Small intestine (tissue), 7 donors: Measurements from ENCODE around the gene IRF4. TPM values are rescaled to one million over a fixed set of nuclear protein-coding genes. Genes with fewer than 3 reads are reported as not detected.
"Not testable (repeated sequence)": the region's sequence is repeated elsewhere in the genome, so short reads cannot be mapped to it uniquely, and the experiment has no call there.

Experiments
- DNase-seq, 2 donors: peaks; one replicate each; pipeline versions ENCODE4 v3.0.0 to v3.0.0-alpha.2; 2013
- FAIRE-seq: peaks from 2 replicates; lab custom pipeline; 2012; peaks lifted over from hg19 to GRCh38; lab: Jason Lieb, UNC
- H3K27ac ChIP-seq, 3 donors: one replicate each; pipeline ENCODE4 v1.5.1; 2013; ENCODE audit warnings: low read length in 2 of 3, mild to moderate bottlenecking in 2 of 3, control low read depth in 1 of 3, inconsistent platforms in 1 of 3, low read depth in 1 of 3, moderate library complexity in 1 of 3
- H3K27me3 ChIP-seq, 3 donors: one replicate each; pipeline ENCODE4 v1.6.1; 2013; ENCODE audit warnings: low read length in 3 of 3, inconsistent platforms in 1 of 3; ENCODE audit not compliant: control insufficient read depth in 3 of 3, insufficient read depth in 3 of 3
- H3K36me3 ChIP-seq, 3 donors: one replicate each; pipeline ENCODE4 v1.6.1; 2013; ENCODE audit warnings: low read length in 3 of 3, inconsistent platforms in 1 of 3, low read depth in 1 of 3, mild to moderate bottlenecking in 1 of 3, moderate library complexity in 1 of 3; ENCODE audit not compliant: control insufficient read depth in 3 of 3, insufficient read depth in 2 of 3
- H3K4me1 ChIP-seq, 3 donors: one replicate each; pipeline ENCODE4 v1.6.1; 2013; ENCODE audit warnings: low read length in 2 of 3, inconsistent platforms in 1 of 3, low read depth in 1 of 3, mild to moderate bottlenecking in 1 of 3, moderate library complexity in 1 of 3; ENCODE audit not compliant: control insufficient read depth in 3 of 3, insufficient read depth in 2 of 3
- H3K4me3 ChIP-seq, 3 donors: one replicate each; pipeline ENCODE4 v1.5.1; 2013; ENCODE audit warnings: low read length in 3 of 3, control low read depth in 1 of 3, inconsistent platforms in 1 of 3, low read depth in 1 of 3, mild to moderate bottlenecking in 1 of 3, moderate library complexity in 1 of 3
- H3K9me3 ChIP-seq, 2 donors: one replicate each; pipeline ENCODE4 v1.6.1; 2013; ENCODE audit warnings: low read depth in 1 of 2, low read length in 1 of 2; ENCODE audit not compliant: control insufficient read depth in 2 of 2, insufficient read depth in 1 of 2
- WGBS, 3 donors: extraction: QIAGEN DNeasy Blood & Tissue Kit; methylation state at CpG; one replicate each; pipeline ENCODE4 v1.1.7; 2013; 5-methylcytosine and 5-hydroxymethylcytosine counted together
- polyA plus RNA-seq, 4 donors: library from polyadenylated mRNA; stranded (reverse) in 3 of 4; unstranded in 1 of 4; fragments of 200-250 nt in 3 of 4; fragments of 120-200 nt in 1 of 4; gene quantifications; one replicate each; pipeline versions ENCODE4 v1.2.1 to v1.2.3, GENCODE V29; 2013
- donor health status: healthy with polysubstance abuse.
- donor health status: control.
- donor health status: control.
- donor health status: Bipolar disorder and iron deficiency.
- donor health status: healthy.

The IRF4 gene
- polyA plus RNA-seq, 4 donors = 0.16 to 3.5 (median 1.4) TPM; not detected in 1

DNA sequence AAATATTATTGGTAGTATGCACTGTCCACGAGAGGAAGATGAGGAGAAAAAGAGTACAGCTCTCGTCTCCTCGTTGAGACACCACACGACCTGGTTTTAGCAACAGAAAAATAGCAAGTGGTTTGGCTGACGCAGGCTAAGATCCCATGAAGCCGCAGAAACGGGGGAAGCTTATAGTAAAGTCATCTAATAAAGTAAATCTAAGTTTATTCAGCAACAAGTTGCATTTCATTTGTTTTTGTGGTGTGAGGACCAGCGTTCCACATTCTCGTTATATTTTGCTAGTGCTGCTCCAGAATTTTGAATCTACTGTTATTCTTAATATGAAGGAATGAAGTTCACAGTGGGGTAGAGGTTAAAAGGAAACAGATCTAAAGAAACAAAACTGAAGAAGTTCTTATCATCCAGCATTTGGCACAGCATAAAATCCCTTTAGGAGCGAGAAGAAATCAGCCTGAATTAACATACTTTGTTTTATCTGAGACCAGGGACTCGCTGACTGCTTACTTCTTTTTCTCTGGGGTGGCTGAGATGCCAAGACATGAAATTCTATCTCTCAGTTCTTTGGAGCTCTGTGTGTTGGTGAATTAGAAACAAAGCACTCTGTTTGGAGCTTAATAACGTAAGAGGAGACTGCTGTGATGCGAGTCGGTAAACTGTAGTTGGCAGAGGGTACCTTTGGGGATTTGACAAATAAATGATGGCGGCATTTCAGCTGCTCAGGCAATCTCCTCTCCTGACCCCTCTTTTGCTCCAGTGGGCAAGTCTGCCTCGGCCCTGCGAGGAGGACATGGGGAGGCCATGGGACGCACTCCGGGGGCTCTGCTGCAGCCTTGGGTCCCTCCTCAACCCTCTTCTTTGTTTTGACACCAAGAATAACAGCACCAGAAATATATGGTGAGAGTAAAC is 24.9 kb upstream of the IRF4 start:
- DNase-seq (no peak), FAIRE-seq (no peak)
- 76 to 78% (median 78%) methylated on average over 19 of the region's 19 CpGs for WGBS, 3 donors
- Histone ChIP-seq H3K4me1 (no peaks in the 10 kb centered on the region), H3K27me3 (no peaks in the 10 kb centered on the region), H3K27ac (no peak overlapping the region), H3K9me3 (peaks cover 0 to 16% of the 10 kb centered on the region in 2 donors), H3K36me3 (no peaks in the 10 kb centered on the region), H3K4me3 (no peak overlapping the region)

DNA sequence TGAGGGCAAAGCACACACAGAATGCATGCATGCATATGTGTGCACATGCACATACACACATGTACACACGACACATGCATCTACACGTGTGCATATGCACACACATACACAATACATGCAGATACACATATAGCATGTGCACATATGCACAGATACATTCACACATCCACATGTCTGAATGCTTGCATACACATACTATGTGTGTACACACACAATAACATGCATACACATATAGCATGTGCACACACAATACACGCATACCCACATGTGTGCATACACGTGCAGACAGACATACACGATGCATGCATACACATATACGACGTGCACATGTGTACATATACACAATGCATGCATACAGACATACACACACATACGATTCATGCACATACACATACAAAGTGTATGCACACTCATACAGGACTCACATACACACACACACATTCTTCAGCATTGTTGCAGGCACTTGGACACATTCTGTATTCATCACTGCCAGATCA is 24.2 kb upstream of the IRF4 start:
- Histone ChIP-seq H3K4me3 (no peak overlapping the region), H3K36me3 (no peaks in the 10 kb centered on the region), H3K27me3 (no peaks in the 10 kb centered on the region), H3K27ac (no peak overlapping the region), H3K4me1 (no peaks in the 10 kb centered on the region), H3K9me3 (peaks cover 0 to 16% of the 10 kb centered on the region in 2 donors)
- FAIRE-seq = no peak
- 82 to 89% (median 85%) methylated on average over 8 of the region's 8 CpGs for WGBS, 3 donors
- no peak for DNase-seq

DNA sequence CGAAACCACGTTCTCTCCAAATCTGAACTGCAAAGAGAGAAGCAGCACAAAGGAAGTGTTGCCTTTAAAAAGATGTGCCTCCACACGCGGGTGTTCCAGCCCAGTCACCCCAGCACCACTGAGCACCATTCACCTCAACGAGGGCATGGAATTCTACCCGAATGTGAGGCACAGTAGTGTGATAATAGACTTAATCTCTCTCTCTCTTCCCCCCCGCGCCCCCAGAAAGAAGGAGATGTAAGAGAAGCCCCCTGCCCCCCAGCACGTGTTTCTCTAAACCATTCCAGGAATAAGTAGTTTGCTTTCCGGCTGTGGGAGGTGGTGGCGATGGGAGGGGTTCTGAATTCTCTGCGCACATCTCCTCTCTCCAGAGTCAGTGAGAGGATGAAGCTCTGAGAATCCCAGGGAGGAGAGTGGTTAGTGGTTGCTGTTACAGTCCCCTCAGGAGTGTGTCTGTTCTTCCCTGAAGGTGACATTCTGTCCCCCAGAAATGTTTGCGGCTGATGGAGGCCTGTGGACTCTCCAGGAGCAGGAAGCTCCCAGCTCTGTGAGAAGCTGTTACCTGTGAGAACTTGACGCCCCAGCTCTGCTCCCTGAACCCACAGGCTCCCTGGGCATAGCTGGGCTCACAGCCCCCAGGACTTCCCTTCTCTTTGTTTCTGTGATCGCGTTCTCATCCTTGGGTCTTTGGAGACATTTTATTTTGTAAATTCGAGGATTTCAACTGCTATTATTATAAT is 23.5 kb upstream of the IRF4 start:
- peaks cover 0 to 18% of the 10 kb centered on the region in 2 donors for H3K9me3 ChIP-seq
- WGBS, 3 donors = 77 to 81% (median 78%) methylated on average over 17 of the region's 17 CpGs

DNA sequence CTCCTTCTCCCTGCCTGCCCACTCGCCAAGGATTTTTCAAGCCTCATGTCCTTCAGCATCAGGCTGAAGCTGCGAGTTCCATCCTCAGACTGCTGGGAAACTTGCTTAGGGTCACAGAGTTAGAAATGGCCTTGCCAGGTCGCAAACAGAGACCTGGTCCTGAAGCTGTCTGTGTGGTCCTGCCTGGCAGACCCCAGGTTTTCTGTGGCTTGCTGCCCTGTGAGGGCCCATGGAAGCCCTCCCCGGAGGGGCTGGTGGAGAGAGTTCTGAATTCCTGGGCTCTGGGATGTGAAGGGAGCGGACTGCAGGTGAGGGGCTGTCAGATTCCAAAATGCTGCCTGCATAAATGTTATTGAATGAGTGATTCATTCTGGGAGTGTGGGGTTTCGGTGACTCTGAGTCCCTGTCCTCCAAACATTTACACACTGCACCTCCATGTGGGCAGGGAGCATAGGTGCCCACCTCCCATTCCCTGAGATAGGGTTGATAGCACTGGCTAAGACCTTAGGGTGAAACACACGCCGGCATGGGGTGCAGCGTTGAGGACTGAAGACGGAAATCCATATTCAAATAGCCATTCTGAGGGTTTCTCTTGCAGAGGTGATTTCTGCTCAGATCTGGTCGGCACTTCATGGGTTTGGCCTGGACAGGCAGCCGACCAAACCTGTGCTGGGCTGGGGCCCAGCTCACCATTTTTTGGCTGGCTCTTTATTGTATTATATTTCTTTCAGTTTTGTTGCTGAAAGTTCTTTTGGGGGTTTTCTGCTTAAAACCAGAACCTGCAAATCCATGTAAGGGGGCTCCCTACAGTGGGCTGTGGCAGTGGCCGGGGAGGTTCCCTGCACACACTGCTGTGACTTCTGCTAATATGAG is 21.8 kb upstream of the IRF4 start:
- Histone ChIP-seq H3K27me3 (peaks cover 0 to 6% (median 3%) of the 10 kb centered on the region in 3 donors), H3K36me3 (no peaks in the 10 kb centered on the region), H3K4me1 (no peaks in the 10 kb centered on the region), H3K9me3 (peaks cover 0 to 7% of the 10 kb centered on the region in 2 donors), H3K27ac (no peak overlapping the region), H3K4me3 (no peak overlapping the region)
- 83 to 87% (median 86%) methylated on average over 13 of the region's 13 CpGs for WGBS, 3 donors
- DNase-seq (no peak), FAIRE-seq (no peak)

More for the DNA sequence above, 23.5 kb upstream of the IRF4 start:
- DNase-seq = no peak
- FAIRE-seq = no peak
- H3K27me3 ChIP-seq = peaks cover 0 to under 1% (median 0%) of the 10 kb centered on the region in 3 donors
- no peak overlapping the region for H3K27ac ChIP-seq
- no peaks in the 10 kb centered on the region for H3K4me1 ChIP-seq
- no peak overlapping the region for H3K4me3 ChIP-seq
- H3K36me3 ChIP-seq = no peaks in the 10 kb centered on the region

DNA sequence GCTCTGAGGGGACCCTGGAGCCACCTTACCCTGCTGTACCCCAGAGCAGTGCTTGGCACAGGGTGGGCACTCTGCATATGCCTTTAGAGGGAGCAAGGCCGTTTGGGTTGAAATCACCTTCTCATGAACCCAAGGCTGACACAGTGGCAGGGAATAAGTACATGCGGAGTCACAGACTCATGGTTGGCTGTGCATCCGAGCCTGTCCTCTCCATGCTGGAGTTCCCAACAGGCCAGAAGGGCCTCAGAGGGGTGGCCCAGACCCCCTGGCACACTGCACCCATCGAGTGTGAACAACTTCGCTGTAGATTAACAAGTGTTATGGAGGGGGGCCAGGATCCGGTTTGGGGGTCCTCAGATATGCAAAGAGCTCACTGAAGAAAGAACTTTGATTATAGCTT is 21.0 kb upstream of the IRF4 start:
- peaks cover 0 to 6% (median 3%) of the 10 kb centered on the region in 3 donors for H3K27me3 ChIP-seq
- H3K36me3 ChIP-seq = no peaks in the 10 kb centered on the region
- H3K9me3 ChIP-seq = peaks cover 0 to 7% of the 10 kb centered on the region in 2 donors
- WGBS, 3 donors = 72 to 85% (median 73%) methylated on average over 6 of the region's 6 CpGs
- FAIRE-seq (no peak), DNase-seq (no peak)
- H3K4me1 ChIP-seq = no peaks in the 10 kb centered on the region
- no peak overlapping the region for H3K4me3 ChIP-seq
- no peak overlapping the region for H3K27ac ChIP-seq

DNA sequence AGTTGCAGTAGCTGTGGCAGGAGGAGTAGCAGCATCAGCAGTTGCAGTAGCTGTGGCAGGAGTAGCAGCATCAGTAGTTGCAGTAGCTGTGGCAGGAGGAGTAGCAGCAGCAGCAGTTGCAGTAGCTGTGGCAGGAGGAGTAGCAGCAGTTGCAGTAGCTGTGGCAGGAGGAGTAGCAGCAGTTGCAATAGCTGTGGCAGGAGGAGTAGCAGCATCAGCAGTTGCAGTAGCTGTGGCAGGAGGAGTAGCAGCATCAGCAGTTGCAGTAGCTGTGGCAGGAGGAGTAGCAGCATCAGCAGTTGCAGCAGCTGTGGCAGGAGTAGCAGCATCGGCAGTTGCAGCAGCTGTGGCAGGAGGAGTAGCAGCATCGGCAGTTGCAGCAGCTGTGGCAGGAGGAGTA is 19.7 kb upstream of the IRF4 start:
- H3K4me1 ChIP-seq, H3K36me3 ChIP-seq, H3K4me3 ChIP-seq, H3K27ac ChIP-seq, H3K9me3 ChIP-seq, H3K27me3 ChIP-seq, DNase-seq: not testable (repeated sequence)
- 87 to 90% (median 88%) methylated on average over 2 of the region's 2 CpGs for WGBS, 3 donors
- peak; percentile 47 for FAIRE-seq

DNA sequence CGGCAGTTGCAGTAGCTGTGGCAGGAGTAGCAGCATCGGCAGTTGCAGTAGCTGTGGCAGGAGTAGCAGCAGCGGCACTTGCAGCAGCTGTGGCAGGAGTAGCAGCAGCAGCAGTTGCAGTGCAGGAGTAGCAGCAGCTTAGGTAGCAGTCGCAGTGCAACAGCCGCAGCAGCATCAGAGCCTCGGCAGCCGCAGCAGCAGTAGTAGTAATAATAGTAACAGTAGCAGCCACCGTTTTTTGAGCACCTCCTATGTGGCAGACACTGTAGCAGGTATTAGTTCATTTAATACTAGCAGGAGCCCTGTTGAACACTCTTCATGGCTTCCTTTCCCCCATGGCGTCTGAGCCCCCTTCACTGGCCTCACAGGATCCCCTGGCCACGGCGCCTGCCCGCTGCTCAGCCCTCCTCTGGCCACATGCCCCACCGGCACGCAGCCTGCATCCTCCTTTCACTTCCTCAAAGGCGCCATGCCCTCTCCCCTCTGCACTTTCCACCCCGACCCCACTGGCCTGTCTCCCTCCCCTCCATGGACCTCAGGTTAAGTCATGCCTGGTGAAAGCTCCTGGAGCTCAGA is 19.1 kb upstream of the IRF4 start:
- Histone ChIP-seq H3K4me3 (no peak overlapping the region), H3K36me3 (no peaks in the 10 kb centered on the region), H3K9me3 (peaks cover 0 to 7% of the 10 kb centered on the region in 2 donors), H3K4me1 (no peaks in the 10 kb centered on the region), H3K27ac (no peak overlapping the region), H3K27me3 (peaks cover 0 to 6% (median 3%) of the 10 kb centered on the region in 3 donors)
- FAIRE-seq (no peak), DNase-seq (no peak)
- 66 to 83% (median 75%) methylated on average over 16 of the region's 16 CpGs for WGBS, 3 donors
